ENCODE measurements around the gene KL.

Gene KL

GRCh38 chr13:33006134-33006533, 10.1 kb upstream of the KL start:
- no peak for DNase-seq

- DNase-seq: no peak
Observed at GRCh38 chr13:33006638-33007037, 9.6 kb upstream of the KL start.

GRCh38 chr13:33007237-33007636, 9.0 kb upstream of the KL start:
- DNase-seq: no peak

- DNase-seq: no peak
Observed at GRCh38 chr13:33007950-33008349, 8.3 kb upstream of the KL start.

- DNase-seq: no peak
Observed at GRCh38 chr13:33008946-33009722, 7.1 kb upstream of the KL start.

- DNase-seq: no peak
Observed at GRCh38 chr13:33011828-33012470, 4.3 kb upstream of the KL start.

- no peak for DNase-seq
Observed at GRCh38 chr13:33014291-33014690, 1.9 kb upstream of the KL start.

- DNase-seq: no peak
Observed at GRCh38 chr13:33015241-33015668, 968 bp upstream of the KL start.

- peak in 1 of 2 experiments; percentile 1 for DNase-seq
Observed at GRCh38 chr13:33015791-33016323, 366 bp upstream of the KL start.

- no peak for DNase-seq
Observed at GRCh38 chr13:33017323-33017929, 1.2 kb downstream of the KL start.

GRCh38 chr13:33018886-33019285, 2.7 kb downstream of the KL start:
- no peak for DNase-seq

GRCh38 chr13:33022986-33023385, 6.8 kb downstream of the KL start:
- DNase-seq: no peak

GRCh38 chr13:33025220-33025744, 9.1 kb downstream of the KL start:
- DNase-seq: no peak

GRCh38 chr13:33026489-33027152, 10.4 kb downstream of the KL start:
- no peak for DNase-seq

- no peak for DNase-seq
Observed at GRCh38 chr13:33028620-33029019, 12.4 kb downstream of the KL start.

GRCh38 chr13:33031277-33031676, 15.1 kb downstream of the KL start:
- no peak for DNase-seq

GRCh38 chr13:33032037-33032625, 15.9 kb downstream of the KL start:
- DNase-seq: no peak

- no peak for DNase-seq
Observed at GRCh38 chr13:33033051-33033812, 17.0 kb downstream of the KL start.

GRCh38 chr13:33033986-33034385, 17.8 kb downstream of the KL start:
- DNase-seq: no peak

- no peak for DNase-seq
Observed at GRCh38 chr13:33034882-33035520, 18.8 kb downstream of the KL start.

- DNase-seq: no peak
Observed at GRCh38 chr13:33037673-33038072, 21.4 kb downstream of the KL start.
